Stimulated activated CD4-positive, alpha-beta T cell treated with anti-CD3 and anti-CD28 coated beads, Interleukin-1b, Interleukin-23, amount 100 ng/mL, for 4 hours (primary cell): Measurements from ENCODE around the gene PODXL.
"Not testable (repeated sequence)": the region's sequence is repeated elsewhere in the genome, so short reads cannot be mapped to it uniquely, and the experiment has no call there.

Source experiments
- DNase-seq, 2 donors: peaks; one replicate each; pipeline ENCODE4 v3.0.0-alpha.2; 2020; ENCODE audit warnings: low read depth in 2 of 2

PODXL gene

DNA sequence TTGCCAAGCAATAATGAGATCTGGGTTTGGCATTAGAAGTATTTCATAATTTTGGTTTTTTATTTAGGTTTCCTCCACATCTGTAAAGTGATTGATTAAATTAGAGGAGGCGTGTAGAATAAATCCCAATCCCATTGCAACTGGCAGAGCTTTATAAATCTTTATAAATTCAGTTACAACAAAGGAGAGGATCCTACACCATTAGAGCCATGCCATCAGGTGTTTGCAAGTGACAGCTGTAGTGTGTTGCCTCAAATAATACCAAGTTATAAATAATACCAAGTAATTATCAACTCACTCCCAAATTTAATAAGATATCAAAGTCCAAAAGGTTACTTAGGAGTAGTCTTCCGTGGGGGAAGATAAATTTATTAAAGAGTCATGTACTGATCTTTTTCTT is 62.2 kb downstream of the PODXL start:
- no peak for DNase-seq

DNA sequence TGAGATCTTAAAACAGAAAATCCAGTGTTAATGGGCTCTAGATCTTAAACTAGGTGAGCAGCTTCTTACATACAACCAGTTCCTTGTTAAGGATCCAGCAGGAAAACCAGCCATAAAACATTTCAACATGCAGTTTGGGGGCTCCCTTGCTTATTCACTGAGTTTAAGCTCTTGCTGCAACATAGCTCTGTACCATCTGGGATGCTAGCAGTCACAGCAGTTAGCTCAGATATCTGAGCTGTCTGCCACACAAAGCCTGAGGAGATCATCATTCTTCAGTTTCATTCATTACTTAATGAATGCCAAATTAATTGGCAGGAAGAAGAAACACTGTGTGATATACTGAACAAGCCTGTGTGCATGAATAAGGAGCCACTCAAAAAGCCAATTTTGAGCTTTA is 62.8 kb downstream of the PODXL start:
- DNase-seq = no peak

DNA sequence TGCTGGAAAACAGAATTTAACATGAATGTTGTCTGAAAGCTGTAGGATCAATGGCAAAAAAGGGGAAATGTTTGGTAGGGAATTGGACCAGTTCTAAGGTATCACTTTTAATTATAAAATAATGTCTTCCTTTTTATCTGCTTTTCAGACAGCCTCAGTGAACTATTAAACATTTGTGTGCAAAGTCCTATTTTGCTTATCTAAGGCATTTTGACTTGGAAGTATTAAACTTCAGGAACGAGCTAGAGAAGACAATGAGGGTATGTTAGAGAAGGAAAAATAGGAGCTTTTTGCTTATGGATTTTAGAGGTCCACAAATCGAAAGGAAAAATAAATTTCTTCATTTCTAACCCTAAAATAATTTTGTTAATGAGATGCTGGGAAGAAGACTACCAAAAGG is 63.3 kb downstream of the PODXL start:
- DNase-seq = no peak

DNA sequence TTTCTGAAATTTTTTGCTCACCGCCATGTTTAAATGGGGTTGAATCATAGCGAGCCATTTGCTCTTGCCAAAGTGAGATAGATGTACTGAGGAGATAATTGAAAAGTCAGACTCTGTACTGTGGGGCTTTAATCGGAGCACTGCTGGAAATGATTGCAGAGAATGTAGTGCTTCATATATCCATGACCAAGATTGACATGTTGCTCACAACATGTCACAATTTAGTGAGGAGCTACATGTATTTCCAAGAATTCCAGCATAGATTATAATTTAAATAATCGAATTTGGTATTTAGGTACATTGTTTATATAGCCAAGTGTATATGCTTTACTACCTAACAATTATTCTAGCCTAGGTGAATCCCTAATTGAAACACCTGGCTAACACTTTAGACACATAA is 66.5 kb downstream of the PODXL start:
- no peak for DNase-seq

DNA sequence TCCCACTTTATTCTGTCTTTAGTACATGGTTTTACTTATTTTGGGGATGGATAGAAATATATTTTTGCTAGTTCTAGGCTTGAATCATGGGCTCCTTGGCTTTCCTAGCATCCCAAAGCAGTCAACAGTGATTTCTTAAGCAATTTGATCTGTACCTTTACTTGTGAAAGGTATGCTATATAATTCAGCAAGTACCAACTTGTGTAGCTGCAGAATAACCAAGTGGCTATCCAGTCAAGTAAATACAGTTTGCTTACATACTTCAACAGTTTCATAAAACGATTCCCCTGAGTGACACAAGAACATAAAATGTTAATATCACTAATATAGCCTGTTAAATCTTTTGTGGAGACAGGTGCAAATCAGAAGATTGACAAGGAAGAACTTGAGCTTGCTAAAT is 67.2 kb downstream of the PODXL start:
- DNase-seq = no peak

DNA sequence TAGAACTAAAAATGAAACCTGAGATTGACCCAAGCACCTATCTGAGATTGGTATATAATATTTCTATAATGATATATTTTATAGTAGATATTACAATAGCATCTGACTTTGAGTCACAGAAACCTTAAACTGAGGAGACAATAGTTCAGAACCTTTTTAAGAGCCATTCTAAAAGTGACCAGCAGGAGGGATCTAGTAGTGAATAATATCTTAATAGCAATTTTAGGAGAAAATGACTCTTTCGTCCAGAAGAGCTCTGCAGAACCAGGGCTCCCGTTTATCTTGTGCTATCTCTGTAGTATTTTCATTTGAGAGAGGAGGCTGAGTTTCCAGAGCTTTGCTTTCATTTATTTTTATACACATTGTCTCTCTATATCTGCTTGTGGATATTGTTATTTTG is 68.1 kb downstream of the PODXL start:
- DNase-seq = no peak

DNA sequence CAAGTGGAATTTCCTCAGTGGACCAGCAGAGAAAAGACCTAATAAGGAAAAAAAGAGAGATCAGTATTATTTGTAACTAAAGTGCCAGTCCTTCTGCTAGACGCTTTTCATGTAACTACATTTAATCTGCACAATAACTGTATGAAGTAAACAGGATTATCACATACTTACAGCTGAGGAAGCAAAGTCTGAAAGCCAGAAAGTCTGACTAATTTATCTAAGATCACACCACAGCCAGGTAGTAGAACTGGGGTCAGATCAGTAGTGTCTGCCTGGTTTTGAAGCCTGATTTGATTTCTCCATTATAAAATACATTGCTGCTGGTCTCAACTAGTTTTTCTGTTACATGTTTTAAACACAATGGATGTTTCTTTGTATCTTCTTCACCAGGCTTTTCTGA is 69.2 kb downstream of the PODXL start:
- no peak for DNase-seq

DNA sequence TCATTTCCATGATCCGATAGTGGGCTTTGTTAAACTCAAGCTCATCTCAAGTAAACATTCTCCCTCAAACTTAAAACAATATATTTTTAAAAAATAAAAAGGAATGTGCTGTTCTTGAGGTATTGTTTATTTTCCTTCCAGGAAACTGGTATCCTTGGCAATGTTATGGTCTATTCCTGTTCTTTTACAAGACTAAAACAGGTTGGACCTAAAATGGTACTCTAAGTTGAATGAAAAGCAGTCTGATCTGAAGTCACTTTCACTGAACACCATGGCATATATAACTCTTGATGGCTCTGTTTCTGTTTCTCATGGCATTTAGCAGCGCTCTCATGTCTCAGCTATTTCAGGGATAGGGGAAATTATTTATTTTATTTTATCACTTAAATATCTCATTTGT is 70.1 kb downstream of the PODXL start:
- no peak for DNase-seq

DNA sequence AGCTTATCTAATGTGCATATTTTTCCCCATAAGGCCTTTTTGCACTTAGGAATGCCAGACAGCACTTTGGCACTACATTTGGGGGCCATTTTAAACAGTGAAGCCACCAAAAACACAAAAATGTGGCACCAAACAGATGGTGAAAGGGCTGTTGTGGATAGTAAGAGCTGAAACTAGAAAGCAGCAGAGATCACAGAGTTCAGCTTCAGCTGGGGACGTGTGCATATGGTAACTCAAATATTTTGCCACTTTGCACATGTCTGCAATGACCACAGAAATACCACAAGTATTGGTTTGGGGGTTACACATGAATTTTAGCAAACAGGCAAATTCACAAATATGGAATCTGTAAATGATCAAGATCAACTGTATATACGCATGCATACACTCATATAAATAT is 72.8 kb downstream of the PODXL start:
- no peak for DNase-seq

DNA sequence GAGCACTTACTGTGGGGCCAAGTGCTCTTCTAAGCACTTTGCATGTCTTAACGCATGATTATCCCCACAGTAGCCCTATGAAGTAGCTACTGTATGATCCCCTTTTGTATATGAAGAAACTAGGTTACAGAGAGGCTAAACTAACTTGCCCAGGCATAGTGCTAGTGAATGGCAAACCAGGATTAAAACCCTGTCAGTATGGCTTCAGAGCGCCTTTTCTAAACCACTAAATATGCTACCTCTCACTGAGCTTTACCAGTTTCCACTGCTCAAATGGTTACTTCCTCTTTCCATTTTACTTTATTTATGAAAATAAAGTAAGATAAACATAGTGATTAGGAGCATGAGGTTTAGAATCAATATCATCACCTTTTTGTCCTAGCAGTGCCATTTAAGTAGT is 73.6 kb downstream of the PODXL start:
- no peak for DNase-seq

DNA sequence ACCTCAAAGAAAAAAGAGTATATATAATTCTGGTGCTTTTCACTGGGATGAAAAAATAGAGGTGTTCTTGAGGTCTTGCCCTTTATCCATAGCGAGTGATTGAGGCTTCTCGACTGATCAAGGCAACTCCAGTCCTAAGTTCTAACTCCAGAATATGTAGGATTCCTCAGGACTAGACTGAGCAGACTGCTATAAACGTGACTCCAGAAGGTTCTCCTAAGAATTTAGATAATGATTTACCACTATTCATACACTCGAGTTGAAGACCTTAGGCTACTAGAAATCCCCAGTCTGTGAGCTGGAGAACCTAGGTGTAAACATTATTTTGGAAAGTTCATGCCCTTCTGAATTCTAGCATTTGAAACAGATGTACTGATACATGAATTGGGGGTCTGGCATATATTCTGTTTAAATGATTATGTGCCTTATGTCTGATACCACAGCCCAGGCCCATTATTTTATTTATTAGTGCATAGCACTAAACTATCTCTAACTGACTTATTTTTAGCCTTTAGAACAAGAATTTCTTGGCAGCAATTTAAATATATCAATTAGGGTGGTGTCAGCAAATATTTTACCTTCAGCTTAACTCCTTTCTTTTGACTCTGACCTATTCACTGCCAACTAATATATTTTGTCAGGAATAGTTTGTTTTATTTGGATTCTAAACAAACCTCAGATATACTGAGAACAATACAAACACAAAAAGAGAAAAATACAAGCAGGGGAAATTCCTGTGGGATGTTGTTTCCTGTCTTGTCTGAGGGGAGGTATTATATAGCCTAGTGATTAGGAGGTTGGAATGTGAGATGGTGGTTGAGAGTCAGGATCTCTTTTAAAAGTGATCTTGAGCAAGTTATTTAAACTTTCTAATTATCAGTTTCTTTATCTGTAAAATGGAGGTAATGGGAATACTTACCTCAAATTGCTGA is 75.8 kb downstream of the PODXL start:
- no peak for DNase-seq

DNA sequence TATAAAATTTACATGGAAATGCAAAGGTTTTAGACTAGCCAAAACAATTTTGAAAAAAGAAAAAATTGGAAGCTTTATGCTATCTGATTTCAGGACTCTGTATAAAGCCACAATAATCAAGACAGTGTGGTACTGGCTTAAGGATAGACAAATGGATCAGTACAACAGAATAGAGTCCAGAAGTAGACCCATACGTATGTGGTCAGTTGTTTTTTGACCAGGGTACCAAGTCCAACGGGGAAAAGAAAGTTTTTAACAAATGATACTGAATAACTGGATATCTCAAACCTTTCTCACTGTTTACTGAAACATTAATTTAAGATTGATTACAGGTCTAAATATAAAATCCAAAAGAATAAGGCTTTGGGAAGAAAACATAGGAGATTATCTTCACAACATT is 79.7 kb downstream of the PODXL start:
- no peak for DNase-seq

DNA sequence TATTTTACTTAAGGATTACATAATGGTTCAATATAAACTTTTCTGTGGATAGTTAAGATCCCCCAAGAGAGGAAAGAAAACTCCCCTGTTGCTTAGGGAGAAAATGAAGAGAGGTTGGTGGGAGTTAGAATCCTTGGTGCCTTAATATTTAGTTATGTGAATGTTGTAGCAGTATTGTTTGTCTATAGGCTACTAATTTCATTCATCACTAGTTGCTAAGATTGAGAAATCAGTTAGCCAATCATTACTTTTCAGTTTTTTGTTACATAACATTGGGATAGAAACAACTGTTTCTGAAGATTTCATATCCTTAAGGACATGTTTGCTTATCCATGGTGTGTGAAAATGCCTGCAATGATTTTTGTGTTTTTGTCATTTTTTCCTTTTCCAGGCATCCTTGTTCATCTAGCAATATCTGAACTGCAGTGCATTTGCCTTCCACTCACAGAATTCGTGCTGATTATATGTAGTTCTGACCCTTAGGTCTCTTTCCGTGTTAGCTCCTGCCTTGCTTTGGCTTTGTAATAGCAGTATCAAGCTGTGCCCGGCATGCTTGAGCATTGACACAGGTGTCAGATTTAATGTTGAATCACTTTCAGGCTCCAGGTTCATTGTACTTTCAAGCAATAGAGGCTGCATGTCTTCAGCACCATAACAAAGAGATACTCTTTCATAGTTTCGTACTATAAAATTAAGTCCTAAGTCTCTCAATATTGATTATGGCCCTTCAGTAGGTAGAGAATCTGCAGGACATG is 85.0 kb downstream of the PODXL start:
- DNase-seq = no peak

DNA sequence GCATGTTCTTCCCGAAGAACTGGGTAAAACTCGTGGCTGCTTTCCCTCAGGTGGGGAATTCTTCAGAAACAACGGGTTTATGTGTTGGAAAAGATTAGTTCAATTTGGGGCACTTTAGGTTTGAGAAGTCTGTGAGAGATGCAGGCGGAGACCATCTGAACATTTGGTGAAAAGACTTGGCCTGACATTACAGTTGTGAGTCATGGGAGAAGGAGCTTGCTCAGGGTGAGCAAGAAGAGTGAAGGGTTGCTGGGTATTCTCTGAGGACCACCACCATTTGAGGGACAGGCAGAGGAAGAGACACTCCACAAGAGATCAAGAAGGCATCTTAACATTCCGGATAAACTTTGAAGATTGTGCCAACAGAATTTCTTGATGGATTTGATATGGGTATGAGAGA is 88.6 kb downstream of the PODXL start:
- no peak for DNase-seq

DNA sequence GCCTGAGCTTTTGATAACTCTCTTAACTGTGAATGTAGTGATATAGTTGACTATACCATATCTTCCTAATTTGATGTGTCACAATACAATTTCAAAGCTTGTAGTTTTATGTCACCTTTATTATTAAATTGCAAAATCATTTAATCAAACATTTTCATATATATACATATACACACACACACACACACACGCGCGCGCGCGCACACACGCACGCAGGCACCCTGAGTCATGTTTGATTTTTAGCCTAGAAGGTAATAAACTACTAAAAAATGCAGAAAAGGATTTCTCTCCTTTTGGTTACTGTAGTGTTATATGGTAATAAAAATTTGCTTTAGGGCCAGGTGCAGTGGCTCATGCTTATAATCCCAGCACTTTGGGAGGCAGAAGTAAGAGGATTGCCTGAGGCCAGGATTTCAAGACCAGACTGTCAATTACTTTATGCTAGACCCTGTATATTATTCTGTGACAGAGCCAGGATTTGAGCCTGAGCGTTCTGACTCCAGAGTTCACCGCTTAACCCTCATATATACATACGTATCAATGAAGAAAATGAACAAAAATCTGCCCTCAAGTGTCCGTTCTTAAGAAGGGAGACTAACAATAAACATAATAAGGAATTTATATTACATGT is 89.6 kb downstream of the PODXL start:
- DNase-seq = no peak

DNA sequence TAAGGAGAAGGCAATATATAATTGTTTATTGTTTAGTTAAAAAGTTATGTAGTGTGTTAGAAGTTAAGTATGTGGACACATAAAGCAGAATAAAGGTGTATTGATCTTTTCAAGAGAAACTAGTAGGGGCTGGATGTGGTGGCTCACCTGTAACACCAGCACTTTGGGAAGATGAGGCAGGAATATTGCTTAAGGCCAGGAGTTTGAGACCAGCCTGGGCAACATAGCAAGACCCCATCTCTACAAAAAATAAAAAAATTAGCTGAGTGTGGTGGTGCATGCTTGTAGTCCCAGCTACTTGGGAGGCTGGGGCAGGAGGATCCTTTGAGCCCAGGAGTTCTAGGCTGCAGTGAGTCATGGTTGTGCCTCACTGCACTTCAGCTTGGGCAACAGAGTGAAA is 93.7 kb downstream of the PODXL start:
- DNase-seq = not testable (repeated sequence)

DNA sequence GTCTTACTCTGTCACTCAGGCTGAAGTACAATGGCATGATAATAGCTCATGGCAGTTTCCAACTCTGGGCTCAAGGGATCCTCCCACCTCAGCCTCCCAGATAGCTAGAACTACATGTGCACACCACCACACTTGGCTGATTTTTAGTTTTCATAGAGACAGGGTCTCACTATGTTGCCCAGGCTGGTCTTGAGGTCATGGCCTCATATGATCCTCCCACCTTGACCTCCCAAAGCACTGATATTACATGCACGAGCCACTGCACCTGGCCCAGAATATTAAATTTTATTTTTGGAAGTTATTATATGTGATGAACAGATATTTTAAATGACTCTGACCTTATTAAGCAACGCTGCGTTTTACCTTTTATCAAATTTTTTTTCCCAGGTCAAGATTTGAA is 94.4 kb downstream of the PODXL start:
- no peak for DNase-seq

DNA sequence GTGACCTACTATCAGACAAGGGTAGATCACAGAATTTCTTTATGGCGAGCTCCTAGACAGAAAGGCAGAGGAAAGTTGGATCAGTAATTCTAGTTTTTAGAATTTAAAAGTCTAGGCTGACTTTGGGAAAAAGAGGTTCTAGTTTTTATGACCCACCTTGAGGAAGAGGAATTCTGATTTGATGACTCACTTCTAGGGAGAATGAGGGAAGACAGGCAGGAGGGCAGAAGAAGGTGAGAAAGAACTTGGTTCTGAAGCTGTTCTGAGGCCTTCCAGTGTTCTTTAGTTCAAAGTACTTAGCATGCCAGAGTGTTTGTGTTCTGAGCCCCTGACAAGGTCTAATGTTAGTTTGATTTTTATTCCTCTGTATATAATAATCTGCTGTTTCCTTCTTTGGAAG is 97.2 kb downstream of the PODXL start:
- DNase-seq = no peak

DNA sequence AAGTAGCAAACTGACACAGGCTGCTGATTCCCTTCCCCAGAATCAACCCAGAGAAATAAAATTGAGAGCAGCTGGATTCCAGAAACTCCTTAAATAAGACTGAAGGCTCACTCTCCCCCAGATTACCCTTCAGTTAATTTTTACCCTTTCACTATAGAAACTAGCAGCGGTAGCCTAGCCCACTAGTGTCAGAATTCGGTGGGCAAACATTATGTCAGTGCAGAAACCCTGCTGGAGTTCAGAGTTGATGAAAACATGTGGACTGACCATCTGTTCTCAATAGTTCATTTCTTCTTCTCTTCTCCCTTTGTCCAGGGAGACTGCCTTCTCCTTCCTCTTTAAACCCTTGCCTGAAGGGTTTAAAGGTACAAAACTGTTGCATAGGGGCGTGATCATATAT is 100.1 kb downstream of the PODXL start:
- DNase-seq = no peak

DNA sequence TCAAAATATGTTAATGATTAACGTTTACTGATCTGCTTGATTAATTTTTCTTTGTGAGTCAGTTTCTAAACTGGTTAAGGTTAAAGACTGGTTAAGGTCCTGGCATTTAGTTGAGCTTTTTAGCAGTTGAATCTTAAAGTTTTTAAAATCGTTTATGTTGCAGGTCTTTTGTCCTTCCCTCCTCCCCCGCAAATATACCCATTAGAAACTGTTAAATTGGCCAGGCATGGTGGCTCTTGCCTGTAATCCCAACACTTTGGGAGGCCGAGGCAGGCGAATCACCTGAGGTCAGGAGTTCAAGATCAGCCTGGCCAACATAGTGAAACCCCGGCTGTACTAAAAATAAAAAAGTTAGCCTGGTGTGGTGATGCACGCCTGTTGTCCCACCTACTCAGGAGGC is 100.9 kb downstream of the PODXL start:
- DNase-seq = no peak

DNA sequence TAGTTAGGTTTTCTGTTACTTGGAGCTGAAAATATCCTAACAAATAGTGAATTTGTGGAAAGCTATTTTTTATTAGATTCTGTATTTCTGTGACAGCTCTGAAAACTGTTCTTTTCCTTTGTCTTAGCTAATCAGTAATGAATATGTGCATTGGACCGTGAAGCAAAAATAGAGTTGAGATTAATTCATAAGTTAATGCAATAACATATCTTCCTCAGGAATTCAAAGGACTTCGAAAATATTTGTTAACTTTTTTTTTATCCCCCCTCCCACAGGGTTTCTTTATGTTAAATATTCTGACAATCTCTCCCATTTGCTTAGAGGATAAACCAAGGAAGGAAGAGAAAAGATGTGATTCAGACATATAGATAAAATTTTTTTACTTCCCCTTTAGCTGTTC is 101.4 kb downstream of the PODXL start:
- no peak for DNase-seq

DNA sequence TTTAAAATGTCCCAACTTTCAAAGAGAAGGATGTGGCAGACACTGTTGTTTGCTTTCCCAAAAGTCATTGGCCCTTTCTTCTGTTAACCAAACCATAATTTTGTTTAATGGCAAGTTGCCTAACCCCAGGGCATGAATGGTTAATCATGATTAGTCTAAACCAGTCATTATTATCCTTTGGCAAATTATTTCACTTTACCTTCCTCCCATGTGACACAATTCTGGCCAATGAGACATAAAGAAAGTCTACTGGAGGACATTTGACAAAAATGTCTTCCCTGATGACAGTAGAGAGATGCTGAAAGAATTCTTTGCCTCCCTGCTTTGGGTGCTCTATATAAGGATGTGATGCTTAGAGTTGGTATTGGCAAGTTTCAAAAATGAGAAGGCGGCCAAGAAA is 101.9 kb downstream of the PODXL start:
- no peak for DNase-seq
